ENCODE results near the gene PGF.

The PGF gene

GRCh38 chr14:74979442-74980397 is 24.3 kb upstream of the PGF start:
- in situ Hi-C loops (cut with HindIII; ENCODE audit: low sequenced_read_pairs), result loop anchor here (5.0 kb wide), 1 partner anchor 38 kb away; no protein-coding TSS in a partner anchor

- in situ Hi-C loops (cut with HindIII; ENCODE audit: low sequenced_read_pairs), result no loop called here
These were observed 23.6 kb upstream of the PGF start for GRCh38 chr14:74979029-74979428.

GRCh38 chr14:74978416-74978947 is 23.1 kb upstream of the PGF start:
- in situ Hi-C loops (cut with HindIII; ENCODE audit: low sequenced_read_pairs), result no loop called here

- in situ Hi-C loops (cut with HindIII; ENCODE audit: low sequenced_read_pairs), result no loop called here
These were observed 22.5 kb upstream of the PGF start for GRCh38 chr14:74977901-74978385.

GRCh38 chr14:74977164-74977900 is 21.9 kb upstream of the PGF start:
- in situ Hi-C loops (cut with HindIII; ENCODE audit: low sequenced_read_pairs), result no loop called here

GRCh38 chr14:74976264-74977113 is 21.1 kb upstream of the PGF start:
- in situ Hi-C loops (cut with HindIII; ENCODE audit: low sequenced_read_pairs), result no loop called here

- in situ Hi-C loops (cut with HindIII; ENCODE audit: low sequenced_read_pairs), result no loop called here
These were observed 19.8 kb upstream of the PGF start for GRCh38 chr14:74975059-74975810.

GRCh38 chr14:74974364-74975058 is 19.1 kb upstream of the PGF start:
- in situ Hi-C loops (cut with HindIII; ENCODE audit: low sequenced_read_pairs), result no loop called here

- in situ Hi-C loops (cut with HindIII; ENCODE audit: low sequenced_read_pairs), result no loop called here
These were observed 18.5 kb upstream of the PGF start for GRCh38 chr14:74973905-74974363.

GRCh38 chr14:74973003-74973653 is 17.7 kb upstream of the PGF start:
- in situ Hi-C loops (cut with HindIII; ENCODE audit: low sequenced_read_pairs), result no loop called here

- in situ Hi-C loops (cut with HindIII; ENCODE audit: low sequenced_read_pairs), result loop anchor here (10.0 kb wide), 1 partner anchor 114 kb away; no protein-coding TSS in a partner anchor
These were observed 13.4 kb upstream of the PGF start for GRCh38 chr14:74968811-74969210.

GRCh38 chr14:74965486-74966153 is 10.2 kb upstream of the PGF start:
- in situ Hi-C loops (cut with HindIII; ENCODE audit: low sequenced_read_pairs), result loop anchor here (10.0 kb wide), 1 partner anchor 111 kb away; no protein-coding TSS in a partner anchor

- in situ Hi-C loops (cut with HindIII; ENCODE audit: low sequenced_read_pairs), result loop anchor here (10.0 kb wide), 1 partner anchor 110 kb away; no protein-coding TSS in a partner anchor
These were observed 9.5 kb upstream of the PGF start for GRCh38 chr14:74964787-74965485.

GRCh38 chr14:74963705-74964271 is 8.4 kb upstream of the PGF start:
- in situ Hi-C loops (cut with HindIII; ENCODE audit: low sequenced_read_pairs), result loop anchor here (10.0 kb wide), 1 partner anchor 109 kb away; no protein-coding TSS in a partner anchor

- in situ Hi-C loops (cut with HindIII; ENCODE audit: low sequenced_read_pairs), result loop anchor here (10.0 kb wide), 1 partner anchor 108 kb away; no protein-coding TSS in a partner anchor
These were observed 7.8 kb upstream of the PGF start for GRCh38 chr14:74963178-74963704.

GRCh38 chr14:74962493-74962892 is 7.1 kb upstream of the PGF start:
- in situ Hi-C loops (cut with HindIII; ENCODE audit: low sequenced_read_pairs), result loop anchor here (10.0 kb wide), 1 partner anchor 108 kb away; no protein-coding TSS in a partner anchor
